ENCODE measurements around the gene GABARAPL1. TPM values are rescaled to one million over a fixed set of nuclear protein-coding genes. Genes with fewer than 3 reads are reported as not detected.
"Not testable (repeated sequence)": the region's sequence is repeated elsewhere in the genome, so short reads cannot be mapped to it uniquely, and the experiment has no call there.

Gene GABARAPL1
- total RNA-seq, 6 donors from 2014 or later, result 88.9 to 114 (median 97.9) TPM

GRCh38 chr12:10194160-10194670 lies 18.5 kb upstream of the GABARAPL1 start:
- TF ChIP-seq EP300 (IDR thresholded peaks at IDR 0.05), result no peak
- TF ChIP-seq POLR2AphosphoS5 (IDR thresholded peaks at IDR 0.05), result no peak
- no peak for TF ChIP-seq CTCF (IDR thresholded peaks at IDR 0.05)
- 89 to 100% methylated on average over 3 of the region's 3 CpGs for WGBS, 2 donors
- no peak for DNase-seq
- Histone ChIP-seq H3K27me3 (no peaks in the 10 kb centered on the region), H3K4me3 (no peak overlapping the region), H3K27ac (no peak overlapping the region), H3K9me3 (no peaks in the 10 kb centered on the region), H3K36me3 (no peaks in the 10 kb centered on the region), H3K4me1 (peaks cover 0 to 6% (median 0%) of the 10 kb centered on the region in 4 donors)
- ATAC-seq (ENCODE audit: low FRiP score in 2 of 2), result no peak

GRCh38 chr12:10196210-10196609 lies 16.5 kb upstream of the GABARAPL1 start:
- Histone ChIP-seq H3K36me3 (no peaks in the 10 kb centered on the region), H3K9me3 (no peaks in the 10 kb centered on the region), H3K4me3 (no peak overlapping the region), H3K4me1 (no peaks in the 10 kb centered on the region), H3K27ac (no peak overlapping the region), H3K27me3 (no peaks in the 10 kb centered on the region)
- no peak for TF ChIP-seq POLR2AphosphoS5 (IDR thresholded peaks at IDR 0.05)
- TF ChIP-seq CTCF (IDR thresholded peaks at IDR 0.05), result no peak
- no peak for TF ChIP-seq POLR2A (IDR thresholded peaks at IDR 0.05)
- TF ChIP-seq EP300 (IDR thresholded peaks at IDR 0.05), result no peak
- DNase-seq (no peak), ATAC-seq (ENCODE audit: low FRiP score in 2 of 2) (no peak)
- 67 to 82% methylated on average over 10 of the region's 10 CpGs for WGBS, 2 donors

GRCh38 chr12:10197879-10198278 lies 14.8 kb upstream of the GABARAPL1 start:
- Histone ChIP-seq H3K27ac (no peak overlapping the region), H3K4me3 (no peak overlapping the region), H3K4me1 (no peaks in the 10 kb centered on the region), H3K9me3 (no peaks in the 10 kb centered on the region), H3K36me3 (no peaks in the 10 kb centered on the region), H3K27me3 (no peaks in the 10 kb centered on the region)
- DNase-seq, result no peak
- TF ChIP-seq EP300 (IDR thresholded peaks at IDR 0.05), result no peak
- no peak for TF ChIP-seq CTCF (IDR thresholded peaks at IDR 0.05)
- TF ChIP-seq POLR2AphosphoS5 (IDR thresholded peaks at IDR 0.05), result no peak
- no peak for TF ChIP-seq POLR2A (IDR thresholded peaks at IDR 0.05)
- no peak for ATAC-seq (ENCODE audit: low FRiP score in 2 of 2)
- 73 to 94% methylated on average over 5 of the region's 5 CpGs for WGBS, 2 donors

GRCh38 chr12:10204495-10204894 lies 8.2 kb upstream of the GABARAPL1 start:
- not testable (repeated sequence) for H3K4me3 ChIP-seq; ATAC-seq (ENCODE audit: low FRiP score in 2 of 2); H3K4me1 ChIP-seq; DNase-seq; H3K36me3 ChIP-seq; H3K27ac ChIP-seq; H3K27me3 ChIP-seq; H3K9me3 ChIP-seq
- WGBS, 2 donors, result 94% methylated on average over 2 of the region's 2 CpGs

GRCh38 chr12:10205220-10205807 lies 7.4 kb upstream of the GABARAPL1 start:
- Histone ChIP-seq H3K9me3 (no peaks in the 10 kb centered on the region), H3K4me3 (no peak overlapping the region), H3K36me3 (no peaks in the 10 kb centered on the region), H3K4me1 (no peaks in the 10 kb centered on the region), H3K27me3 (no peaks in the 10 kb centered on the region), H3K27ac (no peak overlapping the region)
- ATAC-seq (ENCODE audit: low FRiP score in 2 of 2), result no peak
- 60 to 74% methylated on average over 3 of the region's 3 CpGs for WGBS, 2 donors
- no peak for DNase-seq
- no peak for TF ChIP-seq POLR2A (IDR thresholded peaks at IDR 0.05)

- Histone ChIP-seq H3K4me3 (no peak overlapping the region), H3K27ac (no peak overlapping the region), H3K4me1 (peaks cover 0 to 7% (median 3%) of the 10 kb centered on the region in 4 donors), H3K36me3 (no peaks in the 10 kb centered on the region), H3K9me3 (no peaks in the 10 kb centered on the region), H3K27me3 (no peaks in the 10 kb centered on the region)
- WGBS, 2 donors, result 36 to 39% methylated on average over 2 of the region's 2 CpGs
- ATAC-seq (ENCODE audit: low FRiP score in 2 of 2) (no peak), DNase-seq (no peak)
- TF ChIP-seq POLR2A (IDR thresholded peaks at IDR 0.05) (no peak), POLR2AphosphoS5 (IDR thresholded peaks at IDR 0.05) (no peak), EP300 (IDR thresholded peaks at IDR 0.05) (no peak), CTCF (IDR thresholded peaks at IDR 0.05) (no peak)
Observed at GRCh38 chr12:10207136-10207535, 5.5 kb upstream of the GABARAPL1 start.
